Tibial nerve (tissue), 4 donors: ENCODE data around the gene KLF3. TPM values are rescaled to one million over a fixed set of nuclear protein-coding genes. Genes with fewer than 3 reads are reported as not detected.

Experiments used
- DNase-seq, 2 donors: peaks; one replicate each; pipeline ENCODE4 v3.0.0-alpha.2; 2019; ENCODE audit warnings: low spot score in 2 of 2
- H3K27ac ChIP-seq, 4 donors: fragments of 200-600 bp; sonication (generic) in 3 of 4; one replicate each; pipeline ENCODE4 v1.5.1; 2017 to 2019; ENCODE audit warnings: mild to moderate bottlenecking in 1 of 4
- H3K27me3 ChIP-seq, 2 donors: fragments of 200-600 bp; sonication (generic) in 1 of 2; one replicate each; pipeline versions ENCODE4 v1.5.1 to v1.6.0; 2017 to 2019
- H3K36me3 ChIP-seq, 3 donors: fragments of 200-600 bp; sonication (generic); one replicate each; pipeline ENCODE4 v1.5.1; 2018 to 2019
- H3K4me1 ChIP-seq, 4 donors: fragments of 200-600 bp; sonication (generic) in 3 of 4; one replicate each; pipeline ENCODE4 v1.5.1; 2017 to 2019
- H3K4me3 ChIP-seq, 4 donors: fragments of 200-600 bp; sonication (generic) in 3 of 4; one replicate each; pipeline ENCODE4 v1.5.1; 2017 to 2019; ENCODE audit warnings: mild to moderate bottlenecking in 1 of 4, moderate library complexity in 1 of 4
- H3K9me3 ChIP-seq, 4 donors: fragments of 200-600 bp; sonication (generic) in 3 of 4; one replicate each; pipeline ENCODE4 v1.5.1; 2017 to 2019
- CTCF ChIP-seq, 5 experiments: fragments of 200-600 bp in 3 of 5; fragments of 450-650 bp in 2 of 5; sonication (generic) in 3 of 5; IDR thresholded peaks; one replicate each; pipeline ENCODE4 v1.5.1; 2016 to 2019; ENCODE audit warnings: antibody characterized with exemption in 5 of 5, mild to moderate bottlenecking in 3 of 5, moderate library complexity in 2 of 5
- EP300 ChIP-seq, 2 donors: sonication (generic); formaldehyde crosslinking; IDR thresholded peaks; one replicate each; pipeline ENCODE4 v1.6.1; 2017; ENCODE audit warnings: antibody characterized with exemption in 2 of 2, mild to moderate bottlenecking in 1 of 2
- POLR2A ChIP-seq, 2 donors: fragments of 450-650 bp; IDR thresholded peaks; one replicate each; pipeline ENCODE4 v1.6.1; 2017; ENCODE audit warnings: antibody characterized with exemption in 2 of 2, mild to moderate bottlenecking in 2 of 2, moderate library complexity in 2 of 2
- WGBS, 2 donors: methylation state at CpG; one replicate each; pipeline ENCODE4 v1.1.5; 2018; 5-methylcytosine and 5-hydroxymethylcytosine counted together
- total RNA-seq, 4 donors: library from RNA; depleted of rRNA; stranded (reverse); fragments of >200 nt; gene quantifications; one replicate each; pipeline ENCODE4 v1.1.0, GENCODE V29; 2016

KLF3 gene
- total RNA-seq, 4 donors from 2014 or later: 36.3 to 70.1 (median 38.4) TPM

GRCh38 chr4:38743866-38744265 lies 79.9 kb downstream of the KLF3 start:
- Histone ChIP-seq H3K27ac (no peak overlapping the region), H3K4me3 (no peak overlapping the region), H3K4me1 (no peaks in the 10 kb centered on the region), H3K36me3 (no peaks in the 10 kb centered on the region), H3K27me3 (no peaks in the 10 kb centered on the region), H3K9me3 (peaks cover 0 to 6% (median 0%) of the 10 kb centered on the region in 4 donors)
- TF ChIP-seq CTCF (IDR thresholded peaks at IDR 0.05) (no peak), POLR2A (IDR thresholded peaks at IDR 0.05) (no peak), EP300 (IDR thresholded peaks at IDR 0.05) (peak in 1 of 2 donors; percentile 32)
- WGBS, 2 donors: 85 to 86% methylated on average over 1 of the region's 1 CpG
- DNase-seq: no peak

- H3K4me3 ChIP-seq: no peak overlapping the region
- H3K36me3 ChIP-seq: no peaks in the 10 kb centered on the region
- no peaks in the 10 kb centered on the region for H3K27me3 ChIP-seq
- H3K9me3 ChIP-seq: peaks cover 0 to 6% (median 0%) of the 10 kb centered on the region in 4 donors
- DNase-seq: no peak
- no peak for TF ChIP-seq POLR2A (IDR thresholded peaks at IDR 0.05)
- TF ChIP-seq CTCF (IDR thresholded peaks at IDR 0.05): no peak
- TF ChIP-seq EP300 (IDR thresholded peaks at IDR 0.05): no peak
- no peak overlapping the region for H3K27ac ChIP-seq
- WGBS, 2 donors: 96 to 98% methylated on average over 5 of the region's 5 CpGs
- H3K4me1 ChIP-seq: peaks cover 0 to 4% (median 0%) of the 10 kb centered on the region in 4 donors
These were observed 81.9 kb downstream of the KLF3 start for GRCh38 chr4:38745881-38746280.

- Histone ChIP-seq H3K9me3 (peaks cover 0 to 6% (median 0%) of the 10 kb centered on the region in 4 donors), H3K36me3 (no peaks in the 10 kb centered on the region), H3K27me3 (no peaks in the 10 kb centered on the region), H3K27ac (no peak overlapping the region), H3K4me3 (no peak overlapping the region), H3K4me1 (peaks cover 0 to 21% (median 6%) of the 10 kb centered on the region in 4 donors)
- TF ChIP-seq POLR2A (IDR thresholded peaks at IDR 0.05): no peak
- TF ChIP-seq CTCF (IDR thresholded peaks at IDR 0.05): no peak
- no peak for TF ChIP-seq EP300 (IDR thresholded peaks at IDR 0.05)
- no peak for DNase-seq
These were observed 83.6 kb downstream of the KLF3 start for GRCh38 chr4:38747629-38748028.

- DNase-seq: no peak
- H3K27ac ChIP-seq: no peak overlapping the region
- H3K4me1 ChIP-seq: peaks cover 0 to 29% (median 8%) of the 10 kb centered on the region in 4 donors
- 48 to 56% methylated on average over 4 of the region's 4 CpGs for WGBS, 2 donors
- no peaks in the 10 kb centered on the region for H3K36me3 ChIP-seq
- H3K27me3 ChIP-seq: no peaks in the 10 kb centered on the region
- TF ChIP-seq EP300 (IDR thresholded peaks at IDR 0.05) (no peak), POLR2A (IDR thresholded peaks at IDR 0.05) (no peak), CTCF (IDR thresholded peaks at IDR 0.05) (no peak)
- no peak overlapping the region for H3K4me3 ChIP-seq
- H3K9me3 ChIP-seq: peaks cover 0 to 6% (median 0%) of the 10 kb centered on the region in 4 donors
These were observed 85.3 kb downstream of the KLF3 start for GRCh38 chr4:38749336-38749735.

Other genes starting within 250 kb of the KLF3 start
- under 1 TPM in 2 of 4 donors, not detected in 2; under 0.01 to 0.22 TPM for gene TLR10, start 118.8 kb downstream of the KLF3 start, total RNA-seq
- gene TLR1, start 140.6 kb downstream of the KLF3 start, total RNA-seq: 10 to 100 TPM; 15.7 to 29.7 (median 22.8) TPM
- gene TLR6, start 192.6 kb downstream of the KLF3 start, total RNA-seq: 1 to 10 TPM; 4.2 to 8.6 (median 5.2) TPM
- 100 to 1,000 TPM in 2 of 4 donors, 10 to 100 TPM in 2; 70.4 to 111 (median 98.2) TPM for gene FAM114A1, start 203.6 kb downstream of the KLF3 start, total RNA-seq